Memory B cell (primary cell): ENCODE results near the gene DNAJC16.
"Not testable (repeated sequence)": the region's sequence is repeated elsewhere in the genome, so short reads cannot be mapped to it uniquely, and the experiment has no call there.

Experiments used
- ATAC-seq: fragments of 150-1000 bp; cut with Tn5 transposase; 2 replicates; pipeline ENCODE4 v1.10.0; 2021; ENCODE audit warnings: low read depth, mild to moderate bottlenecking, moderate library complexity
- DNase-seq, 2 donors: peaks; one replicate each; pipeline ENCODE4 v3.0.0; 2022; ENCODE audit warnings: low spot score in 2 of 2
- H3K27ac Mint-ChIP-seq: one replicate; pipeline ENCODE4 v1.8.0; 2022; ENCODE audit warnings: mild to moderate bottlenecking, moderate library complexity, mixed read lengths
- H3K27me3 Mint-ChIP-seq: one replicate; pipeline ENCODE4 v1.8.0; 2022; ENCODE audit warnings: mixed read lengths
- H3K36me3 Mint-ChIP-seq: one replicate; pipeline ENCODE4 v1.8.0; 2022; ENCODE audit warnings: mild to moderate bottlenecking, mixed read lengths
- H3K4me1 Mint-ChIP-seq: one replicate; pipeline ENCODE4 v1.8.0; 2022; ENCODE audit warnings: mixed read lengths
- H3K4me3 Mint-ChIP-seq: one replicate; pipeline ENCODE4 v1.8.0; 2022; ENCODE audit warnings: mild to moderate bottlenecking, moderate library complexity, mixed read lengths
- H3K9me3 Mint-ChIP-seq: one replicate; pipeline ENCODE4 v1.8.0; 2022; ENCODE audit warnings: mixed read lengths

Gene DNAJC16

DNA sequence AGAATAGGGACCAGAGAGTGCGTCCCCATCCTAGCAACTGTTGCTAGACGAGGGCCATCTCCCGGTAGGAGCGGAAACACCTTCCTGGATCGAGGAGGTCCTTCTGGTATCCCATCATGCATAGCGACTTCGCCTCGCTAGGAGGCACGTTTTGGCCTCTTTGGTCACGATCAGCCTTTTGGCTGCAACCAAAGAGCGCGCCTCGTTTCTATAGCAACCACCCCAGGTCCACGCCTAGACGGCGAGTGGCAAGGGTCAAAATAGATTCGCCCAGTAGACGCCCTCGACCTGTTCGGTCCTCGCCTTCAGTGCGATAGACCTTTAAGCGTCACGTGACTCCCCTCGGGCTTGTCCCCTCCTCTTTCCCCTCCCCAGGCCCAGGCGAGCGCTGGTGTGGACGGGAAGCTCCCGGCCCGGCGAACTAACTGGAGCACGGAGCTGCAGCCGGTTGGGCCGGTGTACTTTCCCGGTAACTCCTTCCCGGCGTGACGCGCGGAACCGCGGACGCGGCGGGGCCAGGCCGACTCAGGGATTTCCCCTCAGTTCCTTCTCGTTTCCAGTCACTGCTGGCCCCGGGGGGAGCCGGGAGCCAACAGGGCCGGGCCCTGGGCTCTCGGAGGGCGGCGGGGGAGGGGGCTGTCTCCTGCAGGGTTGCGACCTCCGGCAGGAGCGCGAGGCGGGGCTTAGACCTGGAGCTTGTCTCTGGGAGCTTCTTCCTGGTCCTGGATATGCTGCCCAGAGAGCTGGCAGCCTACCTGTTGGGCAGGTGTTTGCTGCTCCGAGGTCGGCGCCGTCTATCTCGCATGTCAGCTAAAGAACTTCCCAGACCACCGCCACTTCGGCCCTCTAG lies at the start of gene DNAJC16:
DNAJC16 (plus strand) TSS at position 359 of the 850 bp plus-strand sequence. CDS start 2,258 bp downstream, outside the sequence.
- no peaks in the 10 kb centered on the region for H3K9me3 Mint-ChIP-seq
- ATAC-seq (peak; percentile 50), DNase-seq (peak; percentile 91 to 94)
- H3K27me3 Mint-ChIP-seq, result no peaks in the 10 kb centered on the region
- peaks cover 39% of the 10 kb centered on the region for H3K4me1 Mint-ChIP-seq
- peak within 1 kb of the TSS; percentile 94 for H3K4me3 Mint-ChIP-seq
- peaks cover 2% of the 10 kb centered on the region for H3K36me3 Mint-ChIP-seq
- H3K27ac Mint-ChIP-seq, result peak within 1 kb of the TSS; percentile 96

DNA sequence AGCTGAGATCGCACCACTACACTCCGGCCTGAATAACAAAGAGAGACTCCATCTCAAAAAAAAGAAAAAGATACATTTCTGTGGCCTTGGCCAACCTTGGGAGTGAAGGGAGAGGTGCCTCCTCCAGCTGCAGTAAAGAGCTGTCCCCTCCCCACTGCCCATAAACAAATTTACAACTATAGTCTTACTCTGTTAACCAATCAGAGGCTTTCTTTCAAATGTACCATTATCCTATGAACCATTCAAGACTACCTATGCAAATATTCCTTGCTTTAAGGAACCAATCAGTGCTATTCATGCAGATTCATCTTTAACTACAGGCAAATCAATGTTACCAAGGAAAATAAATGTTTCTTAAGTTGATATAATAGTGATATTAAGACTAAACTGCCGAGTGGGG lies 49.7 kb upstream of the DNAJC16 start:
- Mint-ChIP-seq H3K4me3 (no peak overlapping the region), H3K36me3 (peaks cover 6% of the 10 kb centered on the region), H3K4me1 (no peaks in the 10 kb centered on the region), H3K27me3 (peaks cover 3% of the 10 kb centered on the region), H3K9me3 (peaks cover 2% of the 10 kb centered on the region), H3K27ac (no peak overlapping the region)
- no peak for DNase-seq
- no peak for ATAC-seq

DNA sequence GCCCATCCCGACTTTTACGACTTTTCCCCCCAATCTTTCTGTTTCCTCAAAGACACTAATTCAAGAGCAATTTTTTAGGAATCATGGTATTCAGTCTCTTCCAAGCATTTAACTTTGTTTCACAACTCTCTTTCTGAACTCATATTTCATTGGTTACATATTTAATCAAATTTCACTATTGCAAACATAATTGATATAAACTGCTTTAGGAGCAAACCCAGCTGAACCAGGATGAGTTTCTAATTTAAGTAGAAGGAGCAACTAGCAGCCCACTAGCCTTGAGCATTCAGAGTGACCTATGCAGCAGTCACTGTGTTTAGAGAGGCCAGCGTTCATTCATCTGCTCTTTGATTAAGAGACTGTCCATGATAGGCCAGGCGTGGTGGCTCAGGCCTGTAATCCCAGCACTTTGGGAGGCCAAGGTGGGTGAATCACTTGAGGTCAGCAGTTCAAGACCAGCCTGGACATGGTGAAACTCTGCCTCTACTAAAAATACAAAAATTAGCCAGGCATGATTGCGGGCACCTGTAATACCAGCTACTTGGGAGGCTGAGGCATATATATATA lies 48.9 kb upstream of the DNAJC16 start:
- peaks cover 3% of the 10 kb centered on the region for H3K27me3 Mint-ChIP-seq
- ATAC-seq (no peak), DNase-seq (no peak)
- H3K4me3 Mint-ChIP-seq, result no peak overlapping the region
- peaks cover 2% of the 10 kb centered on the region for H3K9me3 Mint-ChIP-seq
- H3K27ac Mint-ChIP-seq, result no peak overlapping the region
- H3K4me1 Mint-ChIP-seq, result no peaks in the 10 kb centered on the region
- peaks cover 6% of the 10 kb centered on the region for H3K36me3 Mint-ChIP-seq

- DNase-seq (no peak), ATAC-seq (no peak)
- Mint-ChIP-seq H3K4me3 (no peak overlapping the region), H3K36me3 (peaks cover 5% of the 10 kb centered on the region), H3K27me3 (peaks cover 3% of the 10 kb centered on the region), H3K4me1 (no peaks in the 10 kb centered on the region), H3K9me3 (peaks cover 2% of the 10 kb centered on the region), H3K27ac (no peak overlapping the region)
Measured at GRCh38 chr1:15479654-15480347, 46.8 kb upstream of the DNAJC16 start.

- not testable (repeated sequence) for ATAC-seq, H3K27ac Mint-ChIP-seq, DNase-seq, H3K27me3 Mint-ChIP-seq, H3K9me3 Mint-ChIP-seq, H3K4me3 Mint-ChIP-seq, H3K4me1 Mint-ChIP-seq
- peaks cover 17% of the 10 kb centered on the region for H3K36me3 Mint-ChIP-seq
Measured at GRCh38 chr1:15482455-15482854, 44.2 kb upstream of the DNAJC16 start.

DNA sequence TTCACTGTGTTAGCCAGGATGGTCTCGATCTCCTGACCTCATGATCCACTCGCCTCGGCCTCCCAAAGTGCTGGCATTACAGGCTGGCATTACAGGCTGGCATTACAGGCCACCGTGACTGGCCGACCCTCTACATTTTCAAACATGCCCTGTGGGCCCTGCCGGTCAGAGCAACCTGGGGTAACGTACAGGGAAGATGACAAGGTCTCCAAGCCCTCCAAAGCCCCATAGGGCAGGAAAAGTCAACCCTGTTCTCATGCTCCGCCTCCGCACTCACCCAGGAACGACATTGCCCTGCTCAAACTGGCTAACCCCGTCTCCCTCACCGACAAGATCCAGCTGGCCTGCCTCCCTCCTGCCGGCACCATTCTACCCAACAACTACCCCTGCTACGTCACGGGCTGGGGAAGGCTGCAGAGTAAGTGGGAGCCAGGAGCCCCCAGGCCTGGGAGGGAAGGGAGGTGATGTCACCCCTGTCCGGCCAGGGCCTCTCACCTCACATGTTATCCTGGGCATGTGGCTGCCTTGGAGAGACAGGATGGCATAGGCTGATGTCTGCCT lies 43.6 kb upstream of the DNAJC16 start:
- ATAC-seq, H3K27ac Mint-ChIP-seq, H3K9me3 Mint-ChIP-seq, H3K4me1 Mint-ChIP-seq, H3K4me3 Mint-ChIP-seq, DNase-seq, H3K27me3 Mint-ChIP-seq: not testable (repeated sequence)
- peaks cover 17% of the 10 kb centered on the region for H3K36me3 Mint-ChIP-seq

DNA sequence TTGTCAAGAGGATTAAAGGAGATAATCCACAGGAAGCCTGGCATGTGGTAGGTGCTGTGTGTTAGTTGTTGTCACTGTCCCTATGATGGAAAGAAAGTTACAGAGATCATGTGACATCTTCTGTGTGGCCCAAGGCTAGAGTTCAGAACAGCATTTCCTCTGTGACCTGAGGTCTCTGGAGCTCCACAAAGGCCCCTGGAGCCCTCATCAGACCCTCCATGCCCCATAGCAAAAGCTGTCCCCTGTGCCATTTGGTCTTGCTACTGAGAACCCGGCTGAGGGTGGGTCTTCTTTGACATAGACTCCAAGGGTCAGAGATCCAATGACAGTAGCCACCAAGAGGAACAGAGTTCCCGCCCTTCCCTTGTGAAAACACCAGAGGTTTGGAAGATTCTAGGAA lies 42.7 kb upstream of the DNAJC16 start:
- Mint-ChIP-seq H3K27me3 (peaks cover 3% of the 10 kb centered on the region), H3K9me3 (peaks cover 2% of the 10 kb centered on the region), H3K27ac (no peak overlapping the region), H3K4me3 (no peak overlapping the region), H3K4me1 (no peaks in the 10 kb centered on the region), H3K36me3 (peaks cover 19% of the 10 kb centered on the region)
- DNase-seq (no peak), ATAC-seq (no peak)

DNA sequence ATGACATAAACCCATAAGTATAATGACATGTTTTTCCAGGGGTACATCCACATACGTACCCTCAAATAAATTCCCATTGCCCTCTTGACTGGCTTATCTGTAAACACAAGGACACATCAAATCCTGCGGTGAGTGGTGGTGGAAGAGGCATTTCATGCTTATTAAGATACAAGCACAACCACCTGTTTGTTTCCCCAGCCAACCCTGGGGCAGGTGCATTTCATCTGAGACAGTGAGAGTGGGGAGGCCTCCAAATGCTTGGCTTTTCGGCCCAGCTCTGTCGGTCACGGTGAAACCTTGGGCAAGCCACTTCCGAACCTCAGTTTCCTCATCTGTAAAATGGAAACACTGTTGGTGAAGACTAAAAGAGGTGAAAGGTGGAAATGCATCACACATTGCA lies 42.2 kb upstream of the DNAJC16 start:
- H3K27ac Mint-ChIP-seq, ATAC-seq: not testable (repeated sequence)

DNA sequence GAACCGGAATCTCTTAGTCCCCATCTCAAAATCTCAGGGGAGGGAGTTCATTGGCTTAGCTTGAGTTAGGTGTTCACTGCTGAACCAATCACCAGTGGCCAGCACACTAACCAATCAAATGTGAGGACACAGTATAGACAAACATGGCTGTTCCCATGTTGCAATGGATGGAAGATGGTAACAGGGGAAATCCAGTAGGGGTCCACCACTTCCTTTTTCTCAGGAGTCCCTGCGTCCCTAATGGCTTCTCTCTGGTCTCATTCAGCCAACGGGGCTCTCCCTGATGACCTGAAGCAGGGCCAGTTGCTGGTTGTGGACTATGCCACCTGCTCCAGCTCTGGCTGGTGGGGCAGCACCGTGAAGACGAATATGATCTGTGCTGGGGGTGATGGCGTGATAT lies 41.0 kb upstream of the DNAJC16 start:
- H3K27ac Mint-ChIP-seq, result no peak overlapping the region
- no peak overlapping the region for H3K4me3 Mint-ChIP-seq
- ATAC-seq, result no peak
- DNase-seq, result no peak
- H3K27me3 Mint-ChIP-seq, result no peaks in the 10 kb centered on the region
- H3K4me1 Mint-ChIP-seq, result no peaks in the 10 kb centered on the region
- no peaks in the 10 kb centered on the region for H3K9me3 Mint-ChIP-seq
- peaks cover 25% of the 10 kb centered on the region for H3K36me3 Mint-ChIP-seq

More for the DNA sequence above, 42.2 kb upstream of the DNAJC16 start:
- H3K9me3 Mint-ChIP-seq, H3K4me3 Mint-ChIP-seq, DNase-seq, H3K4me1 Mint-ChIP-seq, H3K27me3 Mint-ChIP-seq: not testable (repeated sequence)
- H3K36me3 Mint-ChIP-seq, result peaks cover 22% of the 10 kb centered on the region

DNA sequence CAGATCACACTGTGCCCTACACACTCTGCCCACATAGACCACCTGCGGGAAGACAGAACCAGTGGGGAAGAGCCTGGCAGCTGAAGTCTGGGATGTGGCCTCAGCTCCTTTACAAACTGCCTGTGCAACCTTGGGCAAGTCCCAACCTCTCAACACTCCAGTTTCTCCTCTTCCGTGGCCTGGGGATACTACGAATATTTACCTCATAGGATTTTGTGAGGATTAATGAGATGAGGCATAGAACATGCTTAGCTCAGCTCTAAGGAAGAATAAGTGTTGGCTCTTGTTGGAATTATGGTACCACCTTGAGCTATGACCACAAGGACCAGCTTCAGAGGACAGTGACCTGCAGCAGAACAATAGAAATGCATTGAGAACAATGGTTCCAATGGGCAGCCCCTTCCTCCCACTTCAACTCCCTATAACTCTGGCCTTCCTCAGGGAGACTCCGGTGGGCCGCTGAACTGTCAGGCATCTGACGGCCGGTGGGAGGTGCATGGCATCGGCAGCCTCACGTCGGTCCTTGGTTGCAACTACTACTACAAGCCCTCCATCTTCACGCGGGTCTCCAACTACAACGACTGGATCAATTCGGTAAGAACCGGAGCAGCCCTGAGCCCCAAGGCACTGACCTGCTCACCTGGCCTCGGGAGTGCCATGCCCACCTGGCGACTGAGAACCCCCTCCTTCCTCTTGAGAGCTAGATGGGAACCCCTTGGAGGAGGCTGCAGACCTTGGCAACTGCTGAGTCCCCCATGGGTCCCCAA lies 39.6 kb upstream of the DNAJC16 start:
- H3K27me3 Mint-ChIP-seq, H3K27ac Mint-ChIP-seq, H3K9me3 Mint-ChIP-seq, ATAC-seq, H3K4me3 Mint-ChIP-seq, DNase-seq, H3K4me1 Mint-ChIP-seq: not testable (repeated sequence)
- H3K36me3 Mint-ChIP-seq, result peaks cover 33% of the 10 kb centered on the region

DNA sequence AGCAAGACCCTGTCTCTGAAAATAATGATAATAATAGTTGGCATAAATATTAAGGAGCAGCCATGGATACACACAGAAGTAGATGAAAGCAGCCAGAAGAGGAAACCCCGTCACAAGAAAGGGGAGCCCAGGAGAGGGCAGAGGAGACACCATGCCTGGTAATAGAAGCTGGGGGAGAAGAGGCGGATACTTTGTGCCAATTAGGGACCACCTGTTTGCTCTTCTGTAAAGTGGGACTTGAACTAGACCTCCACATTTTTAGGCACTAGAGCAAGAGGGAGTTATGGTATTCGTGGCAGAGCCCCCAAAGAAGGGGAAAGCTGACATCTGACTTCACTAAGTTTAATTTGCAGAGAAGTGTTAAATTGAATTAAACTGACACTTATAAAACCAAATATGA lies 38.3 kb upstream of the DNAJC16 start:
- ATAC-seq (no peak), DNase-seq (no peak)
- peaks cover 37% of the 10 kb centered on the region for H3K36me3 Mint-ChIP-seq
- H3K27me3 Mint-ChIP-seq, result no peaks in the 10 kb centered on the region
- no peak overlapping the region for H3K4me3 Mint-ChIP-seq
- no peak overlapping the region for H3K27ac Mint-ChIP-seq
- H3K9me3 Mint-ChIP-seq, result no peaks in the 10 kb centered on the region
- H3K4me1 Mint-ChIP-seq, result no peaks in the 10 kb centered on the region

- no peak overlapping the region for H3K27ac Mint-ChIP-seq
- H3K36me3 Mint-ChIP-seq, result peaks cover 39% of the 10 kb centered on the region
- DNase-seq, result no peak
- H3K4me1 Mint-ChIP-seq, result no peaks in the 10 kb centered on the region
- H3K27me3 Mint-ChIP-seq, result no peaks in the 10 kb centered on the region
- no peak for ATAC-seq
- H3K4me3 Mint-ChIP-seq, result no peak overlapping the region
- H3K9me3 Mint-ChIP-seq, result no peaks in the 10 kb centered on the region
Measured at GRCh38 chr1:15489052-15489736, 37.5 kb upstream of the DNAJC16 start.

- peaks cover 44% of the 10 kb centered on the region for H3K36me3 Mint-ChIP-seq
- H3K4me3 Mint-ChIP-seq, H3K27ac Mint-ChIP-seq, H3K27me3 Mint-ChIP-seq, ATAC-seq, H3K4me1 Mint-ChIP-seq, H3K9me3 Mint-ChIP-seq, DNase-seq: not testable (repeated sequence)
Measured at GRCh38 chr1:15491010-15491409, 35.6 kb upstream of the DNAJC16 start.
